Liver (tissue), 9 donors: Measurements from ENCODE around the gene CDC14A. TPM values are rescaled to one million over a fixed set of nuclear protein-coding genes. Genes with fewer than 3 reads are reported as not detected.
A peak's percentile ranks its signal among the peaks of the same experiment; 100 is the strongest.

Experiments used
- DNase-seq: peaks from one replicate; pipeline ENCODE4 v3.0.0-alpha.2; 2017; ENCODE audit warnings: low spot score
- H3K27ac ChIP-seq, 2 donors: one replicate each; pipeline ENCODE4 v1.7.0; 2013; ENCODE audit warnings: inconsistent platforms in 2 of 2, low read length in 2 of 2, control low read depth in 1 of 2, low read depth in 1 of 2, mild to moderate bottlenecking in 1 of 2
- H3K27me3 ChIP-seq, 4 donors: one replicate each; pipeline versions ENCODE4 v1.6.1 to v1.7.0; 2013; ENCODE audit warnings: low read length in 3 of 4, inconsistent platforms in 1 of 4, mild to moderate bottlenecking in 1 of 4, moderate library complexity in 1 of 4; ENCODE audit not compliant: control insufficient read depth in 4 of 4, insufficient read depth in 4 of 4
- H3K36me3 ChIP-seq, 4 donors: one replicate each; pipeline versions ENCODE4 v1.6.1 to v1.7.0; 2013; ENCODE audit warnings: low read length in 3 of 4, mild to moderate bottlenecking in 3 of 4, low read depth in 1 of 4, moderate library complexity in 1 of 4; ENCODE audit not compliant: control insufficient read depth in 4 of 4, insufficient read depth in 3 of 4
- H3K4me1 ChIP-seq, 4 donors: one replicate each; pipeline versions ENCODE4 v1.6.1 to v1.7.0; 2013; ENCODE audit warnings: low read length in 3 of 4, mild to moderate bottlenecking in 3 of 4, moderate library complexity in 1 of 4; ENCODE audit not compliant: control insufficient read depth in 4 of 4, insufficient read depth in 4 of 4
- H3K4me3 ChIP-seq, 3 donors: one replicate each; pipeline versions ENCODE4 v1.6.1 to v1.7.0; 2013; ENCODE audit warnings: low read length in 3 of 3, control low read depth in 1 of 3, low read depth in 1 of 3, mild to moderate bottlenecking in 1 of 3
- H3K9ac ChIP-seq, 2 donors: one replicate each; pipeline ENCODE4 v1.7.0; 2013; ENCODE audit warnings: low read length in 2 of 2, mild to moderate bottlenecking in 2 of 2, moderate library complexity in 2 of 2, control low read depth in 1 of 2, low read depth in 1 of 2
- H3K9me3 ChIP-seq, 4 donors: one replicate each; pipeline versions ENCODE4 v1.6.1 to v1.7.0; 2013; ENCODE audit warnings: low read length in 3 of 4; ENCODE audit not compliant: control insufficient read depth in 4 of 4
- CTCF ChIP-seq: fragments of 150-350 bp; IDR thresholded peaks from 2 replicates; pipeline ENCODE4 v1.5.1; 2017; ENCODE audit warnings: improper control_type of control experiment, low read depth, low read length; ENCODE audit not compliant: missing input control
- FOXA1 ChIP-seq: IDR thresholded peaks from 2 replicates; pipeline ENCODE4 v1.6.1; 2016; ENCODE audit warnings: antibody characterized with exemption
- FOXA2 ChIP-seq: IDR thresholded peaks from 2 replicates; pipeline ENCODE4 v1.6.1; 2016; ENCODE audit warnings: antibody characterized with exemption
- GABPA ChIP-seq, 2 donors: IDR thresholded peaks in 1 of 2; conservative IDR thresholded peaks in 1 of 2; 2 replicates each; pipeline ENCODE4 v1.6.1; 2016; ENCODE audit warnings: antibody characterized with exemption in 2 of 2, mild to moderate bottlenecking in 1 of 2, moderate library complexity in 1 of 2
- HNF4A ChIP-seq, 2 donors: conservative IDR thresholded peaks; 2 replicates each; pipeline ENCODE4 v1.6.1; 2016; ENCODE audit warnings: antibody characterized with exemption in 2 of 2, mild to moderate bottlenecking in 2 of 2
- HNF4G ChIP-seq: IDR thresholded peaks from 2 replicates; pipeline ENCODE4 v1.6.1; 2016; ENCODE audit warnings: antibody characterized with exemption
- JUND ChIP-seq, 2 donors: IDR thresholded peaks; 2 replicates each; pipeline ENCODE4 v1.6.1; 2016; ENCODE audit warnings: antibody characterized with exemption in 2 of 2
- MAX ChIP-seq: IDR thresholded peaks from 2 replicates; pipeline ENCODE4 v1.6.1; 2016; ENCODE audit warnings: antibody characterized with exemption
- RAD21 ChIP-seq, 2 donors: IDR thresholded peaks; 2 replicates each; pipeline ENCODE4 v1.6.1; 2016; ENCODE audit warnings: antibody characterized with exemption in 2 of 2, mild to moderate bottlenecking in 2 of 2
- RXRA ChIP-seq, 2 donors: IDR thresholded peaks; 2 replicates each; pipeline ENCODE4 v1.6.1; 2017 to 2018; ENCODE audit warnings: antibody characterized with exemption in 2 of 2, mild to moderate bottlenecking in 1 of 2
- SP1 ChIP-seq: IDR thresholded peaks from 2 replicates; pipeline ENCODE4 v1.6.1; 2018; ENCODE audit warnings: antibody characterized with exemption, mild to moderate bottlenecking
- TAF1 ChIP-seq: conservative IDR thresholded peaks from 2 replicates; pipeline ENCODE4 v1.6.1; 2016; ENCODE audit warnings: antibody characterized with exemption, mild to moderate bottlenecking
- YY1 ChIP-seq: IDR thresholded peaks from 2 replicates; pipeline ENCODE4 v1.6.1; 2016; ENCODE audit warnings: antibody characterized with exemption, mild to moderate bottlenecking
- WGBS: extraction: QIAGEN DNeasy Blood & Tissue Kit; methylation state at CpG from one replicate; pipeline ENCODE4 v1.1.7; 2013; 5-methylcytosine and 5-hydroxymethylcytosine counted together
- polyA plus RNA-seq, 2 donors: library from polyadenylated mRNA; stranded (reverse) in 1 of 2; unstranded in 1 of 2; fragments of 200-250 nt in 1 of 2; fragments of >200 nt in 1 of 2; fragmentation: Nextera tagmentation in 1 of 2; extraction: Ambion mirVana in 1 of 2; gene quantifications; one replicate each; pipeline versions ENCODE4 v1.2.1 to v1.2.3, GENCODE V29; 2013 to 2015
- total RNA-seq, 2 donors: library from RNA; depleted of rRNA; stranded (reverse); fragments of >200 nt; gene quantifications; one replicate each; pipeline ENCODE4 v1.2.3, GENCODE V29; 2014
- TF ChIP-seq, protein P1 (sequence below): IDR thresholded peaks from 2 replicates; pipeline ENCODE4 v1.6.1; 2016; ENCODE audit warnings: antibody characterized with exemption
- TF ChIP-seq, protein P2 (sequence below): IDR thresholded peaks from 2 replicates; pipeline ENCODE4 v1.6.1; 2016; ENCODE audit warnings: antibody characterized with exemption, mild to moderate bottlenecking
- TF ChIP-seq, protein P3 (sequence below): IDR thresholded peaks from 2 replicates; pipeline ENCODE4 v1.6.1; 2016; ENCODE audit warnings: antibody characterized with exemption
- donor health status: healthy.
- donor health status: healthy.
- donor health status: healthy.
- donor health status: healthy.
- donor health status: healthy.

CDC14A gene
- total and polyA plus RNA-seq, 4 donors = 0.39 to 4.1 (median 2.6) TPM

GRCh38 chr1:100459358-100460114 is 107.2 kb downstream of the CDC14A start:
- no peak overlapping the region for H3K27ac ChIP-seq

DNA sequence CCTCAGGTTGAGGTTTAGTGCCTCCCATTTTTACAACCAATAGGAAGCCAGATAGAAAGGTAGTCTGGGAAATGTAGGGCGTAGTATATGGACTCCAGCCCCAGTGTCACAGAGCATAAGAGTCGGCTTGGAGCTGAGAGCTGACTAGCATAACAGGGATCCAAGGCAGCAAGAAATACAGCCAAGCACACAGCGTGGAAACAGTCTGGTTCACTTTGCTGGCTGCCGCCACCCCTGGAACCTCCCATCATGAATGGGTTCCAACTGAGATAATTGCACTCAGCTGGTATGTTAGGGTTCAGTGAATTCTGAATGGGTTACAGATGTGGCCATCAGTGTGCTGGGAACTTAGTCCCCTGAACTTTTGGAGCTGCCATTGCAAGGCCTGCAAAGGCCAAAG is 108.9 kb downstream of the CDC14A start:
- Histone ChIP-seq H3K4me1 (peaks cover 1 to 11% (median 4%) of the 10 kb centered on the region in 4 donors), H3K27ac (peak overlapping the region in 1 of 2 donors; percentile 13), H3K27me3 (no peaks in the 10 kb centered on the region), H3K36me3 (no peaks in the 10 kb centered on the region), H3K9me3 (no peaks in the 10 kb centered on the region), H3K4me3 (no peak overlapping the region), H3K9ac (no peak overlapping the region)
- TF ChIP-seq FOXA2 (no peak), RAD21 (IDR thresholded peaks at IDR 0.05) (peak in 1 of 2 donors; percentile 9), SP1 (peak; percentile 29), HNF4A (conservative IDR thresholded peaks at IDR 0.05) (peak in 1 of 2 donors; percentile 42)
- no peak for DNase-seq
- WGBS = 84% methylated on average over 4 of the region's 4 CpGs

More at GRCh38 chr1:100459358-100460114, 107.2 kb downstream of the CDC14A start:
- Histone ChIP-seq H3K9me3 (no peaks in the 10 kb centered on the region), H3K4me3 (no peak overlapping the region), H3K9ac (no peak overlapping the region), H3K36me3 (no peaks in the 10 kb centered on the region), H3K4me1 (peaks cover 0 to 11% (median 4%) of the 10 kb centered on the region in 4 donors), H3K27me3 (no peaks in the 10 kb centered on the region)
- peak; percentile 75 for DNase-seq
- no peak for TF ChIP-seq GABPA (IDR thresholded peaks at IDR 0.05 in 1 of 2, conservative IDR thresholded peaks at IDR 0.05 in 1 of 2)
- TF ChIP-seq HNF4G = no peak
- TF ChIP-seq CTCF = peak; percentile 91
- peak; percentile 98 to 99 for TF ChIP-seq RAD21 (IDR thresholded peaks at IDR 0.05)
- TF ChIP-seq SP1 = no peak
- TF ChIP-seq RXRA (IDR thresholded peaks at IDR 0.05) = no peak
- peak; percentile 14 for TF ChIP-seq FOXA2
- TF ChIP-seq, protein P1, sequence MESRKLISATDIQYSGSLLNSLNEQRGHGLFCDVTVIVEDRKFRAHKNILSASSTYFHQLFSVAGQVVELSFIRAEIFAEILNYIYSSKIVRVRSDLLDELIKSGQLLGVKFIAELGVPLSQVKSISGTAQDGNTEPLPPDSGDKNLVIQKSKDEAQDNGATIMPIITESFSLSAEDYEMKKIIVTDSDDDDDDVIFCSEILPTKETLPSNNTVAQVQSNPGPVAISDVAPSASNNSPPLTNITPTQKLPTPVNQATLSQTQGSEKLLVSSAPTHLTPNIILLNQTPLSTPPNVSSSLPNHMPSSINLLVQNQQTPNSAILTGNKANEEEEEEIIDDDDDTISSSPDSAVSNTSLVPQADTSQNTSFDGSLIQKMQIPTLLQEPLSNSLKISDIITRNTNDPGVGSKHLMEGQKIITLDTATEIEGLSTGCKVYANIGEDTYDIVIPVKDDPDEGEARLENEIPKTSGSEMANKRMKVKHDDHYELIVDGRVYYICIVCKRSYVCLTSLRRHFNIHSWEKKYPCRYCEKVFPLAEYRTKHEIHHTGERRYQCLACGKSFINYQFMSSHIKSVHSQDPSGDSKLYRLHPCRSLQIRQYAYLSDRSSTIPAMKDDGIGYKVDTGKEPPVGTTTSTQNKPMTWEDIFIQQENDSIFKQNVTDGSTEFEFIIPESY = no peak
- no peak for TF ChIP-seq MAX
- WGBS = 16% methylated on average over 12 of the region's 12 CpGs

DNA sequence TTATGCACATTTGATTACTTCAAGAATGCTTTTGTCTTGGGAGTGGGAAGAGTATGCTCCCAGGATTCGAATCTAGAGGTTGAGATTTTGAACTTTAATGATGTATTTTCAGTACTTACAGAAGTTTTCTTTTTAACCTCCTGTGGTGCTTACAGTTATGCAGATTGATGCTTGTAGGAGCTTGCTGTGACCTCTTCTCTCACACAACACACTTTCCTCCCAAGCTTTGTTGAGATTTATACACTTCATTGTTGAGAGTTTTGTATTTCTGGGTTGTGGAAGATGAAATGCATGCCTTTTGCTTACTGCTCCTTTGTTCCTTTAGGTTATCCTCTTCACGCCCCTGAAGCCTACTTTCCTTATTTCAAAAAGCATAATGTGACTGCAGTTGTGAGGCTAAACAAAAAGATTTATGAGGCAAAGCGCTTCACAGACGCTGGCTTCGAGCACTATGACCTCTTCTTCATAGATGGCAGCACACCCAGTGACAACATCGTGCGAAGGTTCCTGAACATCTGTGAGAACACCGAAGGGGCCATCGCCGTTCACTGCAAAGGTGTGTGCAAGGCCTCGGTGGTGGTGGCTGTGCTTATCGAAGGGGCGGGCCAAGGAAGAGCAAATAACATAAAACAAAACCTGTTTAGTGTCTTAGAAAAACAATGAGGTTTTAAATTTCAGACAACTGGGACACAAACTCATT is 110.2 kb downstream of the CDC14A start:
- no peaks in the 10 kb centered on the region for H3K36me3 ChIP-seq
- peaks cover 1 to 11% (median 4%) of the 10 kb centered on the region in 4 donors for H3K4me1 ChIP-seq
- WGBS = 87% methylated on average over 13 of the region's 13 CpGs
- no peak for DNase-seq
- no peaks in the 10 kb centered on the region for H3K27me3 ChIP-seq
- H3K9ac ChIP-seq = no peak overlapping the region
- no peaks in the 10 kb centered on the region for H3K9me3 ChIP-seq
- no peak overlapping the region for H3K4me3 ChIP-seq
- no peak overlapping the region for H3K27ac ChIP-seq
- no peak for TF ChIP-seq RAD21 (IDR thresholded peaks at IDR 0.05)
- TF ChIP-seq HNF4G = no peak
- no peak for TF ChIP-seq MAX
- no peak for TF ChIP-seq RXRA (IDR thresholded peaks at IDR 0.05)
- no peak for TF ChIP-seq GABPA (IDR thresholded peaks at IDR 0.05 in 1 of 2, conservative IDR thresholded peaks at IDR 0.05 in 1 of 2)
- TF ChIP-seq FOXA1 = no peak
- TF ChIP-seq, protein P2, sequence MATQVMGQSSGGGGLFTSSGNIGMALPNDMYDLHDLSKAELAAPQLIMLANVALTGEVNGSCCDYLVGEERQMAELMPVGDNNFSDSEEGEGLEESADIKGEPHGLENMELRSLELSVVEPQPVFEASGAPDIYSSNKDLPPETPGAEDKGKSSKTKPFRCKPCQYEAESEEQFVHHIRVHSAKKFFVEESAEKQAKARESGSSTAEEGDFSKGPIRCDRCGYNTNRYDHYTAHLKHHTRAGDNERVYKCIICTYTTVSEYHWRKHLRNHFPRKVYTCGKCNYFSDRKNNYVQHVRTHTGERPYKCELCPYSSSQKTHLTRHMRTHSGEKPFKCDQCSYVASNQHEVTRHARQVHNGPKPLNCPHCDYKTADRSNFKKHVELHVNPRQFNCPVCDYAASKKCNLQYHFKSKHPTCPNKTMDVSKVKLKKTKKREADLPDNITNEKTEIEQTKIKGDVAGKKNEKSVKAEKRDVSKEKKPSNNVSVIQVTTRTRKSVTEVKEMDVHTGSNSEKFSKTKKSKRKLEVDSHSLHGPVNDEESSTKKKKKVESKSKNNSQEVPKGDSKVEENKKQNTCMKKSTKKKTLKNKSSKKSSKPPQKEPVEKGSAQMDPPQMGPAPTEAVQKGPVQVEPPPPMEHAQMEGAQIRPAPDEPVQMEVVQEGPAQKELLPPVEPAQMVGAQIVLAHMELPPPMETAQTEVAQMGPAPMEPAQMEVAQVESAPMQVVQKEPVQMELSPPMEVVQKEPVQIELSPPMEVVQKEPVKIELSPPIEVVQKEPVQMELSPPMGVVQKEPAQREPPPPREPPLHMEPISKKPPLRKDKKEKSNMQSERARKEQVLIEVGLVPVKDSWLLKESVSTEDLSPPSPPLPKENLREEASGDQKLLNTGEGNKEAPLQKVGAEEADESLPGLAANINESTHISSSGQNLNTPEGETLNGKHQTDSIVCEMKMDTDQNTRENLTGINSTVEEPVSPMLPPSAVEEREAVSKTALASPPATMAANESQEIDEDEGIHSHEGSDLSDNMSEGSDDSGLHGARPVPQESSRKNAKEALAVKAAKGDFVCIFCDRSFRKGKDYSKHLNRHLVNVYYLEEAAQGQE = no peak
- no peak for TF ChIP-seq YY1
- TF ChIP-seq JUND (IDR thresholded peaks at IDR 0.05) = no peak
- no peak for TF ChIP-seq HNF4A (conservative IDR thresholded peaks at IDR 0.05)
- TF ChIP-seq SP1 = no peak
- TF ChIP-seq, protein P3, sequence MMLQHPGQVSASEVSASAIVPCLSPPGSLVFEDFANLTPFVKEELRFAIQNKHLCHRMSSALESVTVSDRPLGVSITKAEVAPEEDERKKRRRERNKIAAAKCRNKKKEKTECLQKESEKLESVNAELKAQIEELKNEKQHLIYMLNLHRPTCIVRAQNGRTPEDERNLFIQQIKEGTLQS = no peak
- no peak for TF ChIP-seq TAF1
